ENCODE measurements around the gene RHEB. TPM values are rescaled to one million over a fixed set of nuclear protein-coding genes. Genes with fewer than 3 reads are reported as not detected.

RHEB gene
- total RNA-seq, 2 experiments from 2014 or later: 57.6 to 93.2 TPM

- no peak overlapping the region for H3K4me2 ChIP-seq (ENCODE audit: low read length)
- BruUV-seq (replicated peaks): no TSS peak
- no peaks in the 10 kb centered on the region for H4K20me1 ChIP-seq (ENCODE audit: insufficient read depth, low read length)
- H3K9me2 ChIP-seq (ENCODE audit: insufficient read depth, low read length): no peaks in the 10 kb centered on the region
- CTCF ChIA-PET (ENCODE audit: unreplicated experiment): no interaction called here
- H3K79me2 ChIP-seq (ENCODE audit: insufficient read depth, low read depth, low read length): no peaks in the 10 kb centered on the region
- H3K4me1 ChIP-seq (ENCODE audit: insufficient read depth, low read length, poor library complexity, severe bottlenecking): peaks cover 9% of the 10 kb centered on the region
- no peak for DNase-seq (ENCODE audit: low spot score)
- TF ChIP-seq EZH2phosphoT487 (IDR thresholded peaks at IDR 0.05; ENCODE audit: borderline replicate concordance, low read depth, low read length) (no peak), CTCF (conservative IDR thresholded peaks at IDR 0.05; ENCODE audit: low read length) (no peak)
- H3K27ac ChIP-seq (ENCODE audit: low read depth, low read length, poor library complexity, severe bottlenecking): no peak overlapping the region
- intact Hi-C loops (cut with micrococcal nuclease; ENCODE audit: unreplicated experiment): no loop called here
- no peaks in the 10 kb centered on the region for H3K36me3 ChIP-seq (ENCODE audit: insufficient read depth, low read length)
- H2AFZ ChIP-seq (ENCODE audit: low read length): no peak overlapping the region
- no peaks in the 10 kb centered on the region for H3K9me3 ChIP-seq (ENCODE audit: low read length)
- POLR2A ChIA-PET: interaction anchor here (0.7 kb wide), 1 partner anchor 75 kb away, joined by 3 read pairs; no protein-coding TSS in a partner anchor
- H3K4me3 ChIP-seq (ENCODE audit: low read depth, low read length, poor library complexity, severe bottlenecking): no peak overlapping the region
These were observed 91.9 kb downstream of the RHEB start for GRCh38 chr7:151427705-151428377.

GRCh38 chr7:151426904-151427704 lies 92.6 kb downstream of the RHEB start:
- intact Hi-C loops (cut with micrococcal nuclease; ENCODE audit: unreplicated experiment): no loop called here
- Histone ChIP-seq H3K9me3 (ENCODE audit: low read length) (no peaks in the 10 kb centered on the region), H4K20me1 (ENCODE audit: insufficient read depth, low read length) (no peaks in the 10 kb centered on the region), H3K4me1 (ENCODE audit: insufficient read depth, low read length, poor library complexity, severe bottlenecking) (peaks cover 7% of the 10 kb centered on the region), H3K4me2 (ENCODE audit: low read length) (no peak overlapping the region), H3K27ac (ENCODE audit: low read depth, low read length, poor library complexity, severe bottlenecking) (no peak overlapping the region), H2AFZ (ENCODE audit: low read length) (no peak overlapping the region), H3K36me3 (ENCODE audit: insufficient read depth, low read length) (no peaks in the 10 kb centered on the region), H3K79me2 (ENCODE audit: insufficient read depth, low read depth, low read length) (no peaks in the 10 kb centered on the region), H3K9me2 (ENCODE audit: insufficient read depth, low read length) (no peaks in the 10 kb centered on the region), H3K4me3 (ENCODE audit: low read depth, low read length, poor library complexity, severe bottlenecking) (no peak overlapping the region)
- ChIA-PET POLR2A (no interaction called here), CTCF (ENCODE audit: unreplicated experiment) (no interaction called here)
- no peak for TF ChIP-seq CTCF (conservative IDR thresholded peaks at IDR 0.05; ENCODE audit: low read length)
- TF ChIP-seq EZH2phosphoT487 (IDR thresholded peaks at IDR 0.05; ENCODE audit: borderline replicate concordance, low read depth, low read length): no peak
- BruUV-seq (replicated peaks): no TSS peak
- DNase-seq (ENCODE audit: low spot score): no peak

- Histone ChIP-seq H3K4me1 (ENCODE audit: insufficient read depth, low read length, poor library complexity, severe bottlenecking) (peaks cover 7% of the 10 kb centered on the region), H3K36me3 (ENCODE audit: insufficient read depth, low read length) (no peaks in the 10 kb centered on the region), H3K9me2 (ENCODE audit: insufficient read depth, low read length) (no peaks in the 10 kb centered on the region), H3K4me3 (ENCODE audit: low read depth, low read length, poor library complexity, severe bottlenecking) (no peak overlapping the region), H3K27ac (ENCODE audit: low read depth, low read length, poor library complexity, severe bottlenecking) (no peak overlapping the region), H2AFZ (ENCODE audit: low read length) (no peak overlapping the region), H4K20me1 (ENCODE audit: insufficient read depth, low read length) (no peaks in the 10 kb centered on the region), H3K9me3 (ENCODE audit: low read length) (no peaks in the 10 kb centered on the region), H3K4me2 (ENCODE audit: low read length) (no peak overlapping the region), H3K79me2 (ENCODE audit: insufficient read depth, low read depth, low read length) (no peaks in the 10 kb centered on the region)
- no peak for DNase-seq (ENCODE audit: low spot score)
- intact Hi-C loops (cut with micrococcal nuclease; ENCODE audit: unreplicated experiment): no loop called here
- no TSS peak for BruUV-seq (replicated peaks)
- TF ChIP-seq EZH2phosphoT487 (IDR thresholded peaks at IDR 0.05; ENCODE audit: borderline replicate concordance, low read depth, low read length): no peak
- TF ChIP-seq CTCF (conservative IDR thresholded peaks at IDR 0.05; ENCODE audit: low read length): no peak
- CTCF ChIA-PET (ENCODE audit: unreplicated experiment): no interaction called here
- POLR2A ChIA-PET: no interaction called here
These were observed 93.2 kb downstream of the RHEB start for GRCh38 chr7:151426441-151426903.

Measured in OCI-LY7 (cell line).